HG03378 (cell line): ENCODE results near the gene C1QL2.

ENCODE experiments used
- ATAC-seq: cut with Tn5 transposase; IDR thresholded peaks from one replicate; pipeline ENCODE4 v1.9.1; 2021; ENCODE audit warnings: mild to moderate bottlenecking, moderate library complexity; ENCODE audit not compliant: unreplicated experiment

Gene C1QL2

DNA sequence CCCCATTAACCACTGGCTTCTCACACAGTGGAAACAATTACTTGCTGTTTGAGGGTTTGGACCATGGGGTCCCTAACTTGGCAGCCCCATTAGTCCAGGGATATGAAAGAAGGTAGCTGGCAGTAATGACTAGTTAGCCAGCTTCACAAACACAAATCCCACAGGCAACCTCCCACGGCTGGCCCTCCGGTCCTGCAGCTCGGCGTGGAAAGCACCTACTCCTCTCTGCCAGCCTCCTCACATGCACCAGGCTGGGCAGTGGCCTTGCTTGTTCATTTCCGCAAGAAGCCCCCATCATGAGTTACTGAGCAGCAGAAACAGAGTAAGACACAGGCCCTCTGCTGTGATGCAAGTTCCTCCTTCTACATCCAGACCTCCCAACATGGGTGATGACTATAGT is 13.7 kb downstream of the C1QL2 start:
- no peak for ATAC-seq

DNA sequence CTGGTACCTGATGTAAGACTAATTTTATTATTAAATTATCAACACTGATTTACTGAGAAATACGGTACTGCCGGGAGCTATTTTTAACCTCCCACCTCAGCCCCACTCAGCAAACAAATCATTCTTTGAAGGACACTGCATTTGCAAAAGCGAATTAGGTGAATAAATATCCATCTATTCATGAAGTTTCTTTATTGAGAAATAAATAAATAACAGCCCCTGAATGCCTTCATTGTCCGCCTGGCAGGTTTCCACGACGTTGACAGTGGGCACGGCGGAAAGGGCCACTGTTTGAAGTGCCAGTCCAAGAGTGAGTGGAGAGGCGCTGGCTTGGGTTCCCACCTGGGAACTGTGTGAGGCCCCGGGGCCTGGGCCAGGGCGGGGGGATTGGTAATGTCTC is 15.7 kb downstream of the C1QL2 start:
- ATAC-seq, result no peak

DNA sequence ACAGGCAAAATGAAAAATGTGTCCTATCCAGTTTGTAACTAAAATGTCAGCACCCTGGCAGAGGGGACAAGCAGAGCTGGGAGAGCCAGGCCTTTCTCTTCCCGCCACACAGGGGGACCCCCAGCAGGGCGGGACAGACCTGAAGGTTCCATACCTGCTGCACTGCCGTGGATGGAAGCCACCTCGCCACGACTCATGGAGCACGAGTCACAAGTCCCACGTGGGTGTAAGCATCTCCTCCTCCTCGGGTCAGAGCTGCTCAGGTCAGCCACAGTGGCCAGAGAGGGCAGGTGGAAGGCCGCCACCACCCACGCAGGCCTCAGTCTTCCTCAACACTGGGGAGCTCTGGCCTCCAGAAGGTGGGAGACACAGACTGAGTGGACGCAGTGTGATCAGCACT is 21.0 kb downstream of the C1QL2 start:
- no peak for ATAC-seq

DNA sequence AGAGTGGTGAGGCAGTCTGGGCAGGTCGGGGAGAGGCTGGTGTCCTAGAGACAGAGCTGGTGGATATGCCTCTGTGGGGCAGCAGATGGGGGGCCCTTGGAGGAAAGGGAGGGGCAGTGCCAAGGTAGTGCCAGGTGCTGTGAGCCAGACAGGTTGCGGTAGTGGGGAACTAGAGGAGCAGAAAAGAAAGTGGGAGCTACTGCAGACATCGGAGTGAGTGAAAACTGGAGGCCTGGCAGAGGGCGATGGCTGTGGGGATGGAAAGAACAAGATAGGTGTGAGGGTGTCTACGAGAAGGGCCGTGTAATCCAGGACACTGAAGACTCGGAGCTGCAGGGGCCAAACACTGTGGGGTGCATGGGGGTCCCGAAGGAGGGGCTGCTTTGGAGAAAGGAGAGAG is 21.7 kb downstream of the C1QL2 start:
- no peak for ATAC-seq

DNA sequence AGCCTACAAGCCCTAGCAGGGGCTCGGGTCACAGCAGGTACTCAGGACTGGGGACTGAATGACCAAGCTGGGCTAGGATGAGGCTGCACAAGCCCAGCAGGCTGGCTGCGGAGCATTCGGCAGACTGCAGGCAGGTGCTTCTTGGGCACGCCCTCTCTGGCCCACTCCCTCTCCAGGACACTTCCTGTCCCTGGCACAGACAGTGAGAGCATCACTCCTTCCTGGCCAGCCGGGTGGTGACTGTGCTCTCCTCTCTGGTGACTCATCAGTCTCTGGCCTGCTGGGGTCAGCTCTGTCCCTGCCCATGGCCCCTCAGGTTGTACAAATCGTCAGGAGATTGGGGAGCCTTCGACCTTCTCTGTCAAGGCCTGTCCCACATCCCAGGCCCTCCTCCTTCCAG is 22.5 kb downstream of the C1QL2 start:
- ATAC-seq, result no peak

DNA sequence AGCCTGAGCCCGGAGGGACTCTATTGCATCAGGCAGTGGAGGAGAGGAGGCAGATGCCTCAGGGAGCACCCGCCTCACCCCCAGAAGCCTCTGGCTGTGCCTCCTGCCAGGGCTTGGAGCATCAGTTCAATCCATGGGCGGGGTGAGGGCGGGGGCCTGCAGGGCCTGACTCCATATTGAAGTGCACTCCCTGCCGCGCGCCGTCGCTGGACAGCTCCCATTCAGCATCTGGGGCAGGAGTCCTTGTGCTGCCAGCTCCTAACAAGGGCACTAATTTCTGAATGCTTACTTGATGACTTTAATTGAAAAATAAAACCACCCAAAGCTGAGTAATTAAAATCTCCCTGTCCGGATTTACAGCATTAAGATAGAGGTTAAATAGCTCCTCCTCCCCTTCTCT is 23.8 kb downstream of the C1QL2 start:
- no peak for ATAC-seq

DNA sequence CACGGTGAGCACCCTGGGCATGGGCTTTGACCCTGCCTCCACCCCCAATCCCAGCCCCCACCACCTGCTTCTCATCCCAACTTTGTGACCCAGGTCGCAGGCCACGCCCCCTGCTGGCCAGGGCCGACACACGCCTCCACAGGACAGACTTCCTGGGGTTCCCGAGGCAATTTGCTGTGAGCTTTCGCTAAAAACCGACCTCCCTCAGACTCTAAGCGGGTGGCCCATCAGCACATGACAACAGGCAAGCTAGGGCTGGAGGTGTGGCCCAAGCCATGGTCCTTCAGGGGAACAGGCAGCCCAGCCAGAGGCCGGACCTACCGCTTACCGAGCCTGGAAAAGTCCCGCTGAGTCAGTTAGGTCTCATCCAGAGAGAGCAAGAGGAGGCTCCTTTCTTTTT is 31.9 kb downstream of the C1QL2 start:
- ATAC-seq, result no peak

DNA sequence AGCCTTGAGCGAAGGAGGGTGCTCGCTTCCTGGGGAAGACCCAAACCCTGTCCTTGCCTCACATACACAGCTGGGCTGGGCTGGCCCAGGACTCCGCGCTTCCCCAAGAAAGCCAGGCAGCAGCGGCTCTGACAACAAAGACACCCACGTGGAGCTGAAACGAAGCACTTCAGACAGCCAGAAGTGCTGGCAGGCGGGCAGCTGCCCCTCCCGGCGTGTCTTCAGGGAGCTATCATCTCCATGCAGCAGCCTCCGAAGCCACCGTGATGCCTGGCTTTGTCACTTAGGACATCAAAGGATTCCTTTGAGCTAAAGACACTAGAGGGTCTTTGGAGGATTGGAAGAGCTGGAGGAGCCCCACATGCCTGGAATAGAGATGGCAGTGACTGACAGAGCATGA is 35.2 kb downstream of the C1QL2 start:
- no peak for ATAC-seq

DNA sequence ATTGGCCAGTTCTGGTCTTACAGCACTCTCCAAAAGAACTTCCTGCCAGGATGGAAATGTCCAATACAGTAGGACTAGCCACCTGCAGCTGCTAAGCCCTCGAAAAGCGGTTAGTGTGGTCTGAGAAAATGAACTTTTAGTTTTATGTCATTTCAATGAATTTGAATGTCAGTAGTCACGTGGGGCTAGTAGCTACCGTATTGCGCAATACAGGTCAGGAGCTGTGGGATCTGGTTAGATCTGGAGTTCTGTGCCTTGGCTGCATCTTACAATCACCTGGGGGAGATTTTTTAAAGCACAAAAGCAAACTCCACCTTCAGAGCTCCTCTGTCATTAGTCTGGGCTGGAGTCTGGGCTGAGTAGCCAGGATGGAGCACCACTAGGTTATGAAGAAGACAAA is 35.9 kb downstream of the C1QL2 start:
- no peak for ATAC-seq

DNA sequence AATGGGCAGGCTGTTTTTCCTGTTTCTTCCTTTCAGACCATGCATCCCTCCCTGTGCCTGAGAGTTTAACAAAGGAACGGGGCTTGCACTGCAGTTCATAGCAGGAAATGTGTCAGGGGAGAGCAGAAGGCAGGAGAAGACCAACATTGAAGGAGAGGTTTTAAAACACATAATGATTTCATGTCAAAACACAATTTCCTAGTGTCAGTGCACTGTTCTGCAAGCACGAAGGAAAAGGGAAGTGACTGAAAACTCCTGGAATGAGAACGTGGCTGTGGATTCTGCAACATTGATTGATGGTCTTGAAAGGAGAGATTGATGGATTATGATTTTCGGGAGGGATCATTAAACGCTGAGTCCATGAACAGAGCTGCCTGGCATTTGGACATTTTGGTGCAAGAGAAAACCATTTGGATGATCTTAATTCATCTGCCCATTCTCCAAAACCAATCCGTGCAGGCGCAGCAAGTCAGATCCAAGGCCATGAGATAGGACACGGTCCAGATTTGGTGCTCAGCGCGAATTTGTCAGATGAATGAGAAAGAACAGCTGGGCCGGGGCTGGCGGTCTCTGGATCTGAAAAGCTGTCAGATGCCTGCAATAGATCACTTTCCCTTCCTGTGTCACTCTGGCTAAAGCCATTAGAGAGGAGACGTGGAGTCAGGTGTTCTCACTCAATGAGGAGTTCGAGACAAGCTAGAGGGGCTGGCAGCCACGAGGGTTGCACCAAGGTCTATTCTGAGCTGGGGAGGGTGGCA is 38.4 kb downstream of the C1QL2 start:
- ATAC-seq, result no peak

DNA sequence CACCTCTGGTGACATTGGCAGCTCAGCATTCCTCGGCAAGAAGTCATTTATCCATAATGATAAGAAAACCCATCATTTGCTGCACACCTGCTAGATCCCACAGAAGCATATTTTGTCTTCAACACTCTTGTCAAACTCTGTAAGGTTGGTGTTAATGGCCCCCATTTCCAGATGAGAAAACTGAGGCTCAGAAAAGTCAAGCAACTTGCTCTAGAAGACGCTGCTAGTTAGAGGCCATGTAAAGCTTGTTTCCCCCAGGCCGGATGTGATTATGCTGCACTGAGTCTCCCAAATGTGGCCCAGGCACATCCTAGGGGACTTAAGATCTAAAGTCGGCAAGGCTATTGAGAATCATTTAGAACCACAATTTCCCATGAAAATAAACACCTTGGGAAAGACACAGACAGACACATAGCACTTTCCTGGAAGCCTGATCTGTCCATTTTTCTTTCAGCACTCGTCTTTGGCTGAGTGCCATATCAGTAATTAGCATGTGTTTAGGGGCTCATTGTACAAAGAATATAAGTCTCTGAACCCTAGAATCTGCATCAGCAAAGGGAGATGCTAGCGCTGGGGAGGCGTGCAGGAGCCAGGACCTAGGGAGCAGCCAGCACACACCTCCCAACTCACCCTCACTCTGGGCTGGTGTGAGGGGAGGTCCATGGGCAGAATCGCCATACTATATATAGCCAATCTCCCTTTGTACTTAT is 39.3 kb downstream of the C1QL2 start:
- no peak for ATAC-seq

DNA sequence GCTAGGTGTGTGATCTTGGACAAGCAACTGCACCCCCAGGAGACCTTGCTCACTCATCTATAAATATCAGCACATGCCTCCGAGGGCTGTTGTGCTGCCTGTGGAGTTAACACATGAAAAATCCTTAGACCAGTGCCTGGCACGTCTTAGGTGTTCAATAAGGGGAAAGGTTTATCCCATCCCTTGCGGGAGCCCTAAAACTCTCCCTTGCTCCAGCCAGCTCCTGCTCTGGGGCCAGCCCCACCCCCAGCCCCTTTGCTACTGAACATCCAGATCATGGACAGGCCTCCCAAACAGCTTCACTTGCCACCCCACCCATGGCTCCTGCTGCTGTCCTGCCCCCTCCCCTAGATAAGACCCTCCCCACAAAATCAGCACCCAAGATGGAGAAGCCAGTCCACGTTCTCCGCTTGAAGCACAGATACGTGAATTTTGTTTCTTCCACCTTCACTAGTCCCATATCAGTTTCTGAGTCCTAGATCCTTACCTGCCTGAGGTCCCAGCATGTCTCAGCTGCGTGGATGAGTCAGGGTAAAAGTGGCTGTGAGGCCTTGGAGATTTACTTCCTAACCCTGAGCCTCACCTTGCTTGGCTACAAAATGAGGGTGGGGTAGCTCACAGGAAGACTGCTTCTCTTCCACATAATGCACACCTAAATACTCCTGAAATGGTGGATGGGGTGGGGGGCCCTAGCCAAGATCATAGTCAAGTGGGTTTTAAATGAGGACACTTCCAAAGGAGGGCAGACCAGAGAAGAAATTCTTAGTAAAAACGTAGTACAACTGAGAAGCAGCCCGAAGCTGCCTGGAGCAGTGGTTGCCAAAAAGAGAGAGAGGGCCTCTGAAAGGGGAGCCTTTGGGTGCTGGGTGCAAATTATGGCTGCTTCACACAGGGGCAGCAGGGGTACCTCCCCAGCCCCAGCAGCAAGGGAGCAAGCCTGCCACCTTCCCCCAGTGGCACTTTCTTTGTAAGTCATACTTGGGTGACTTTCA is 40.4 kb downstream of the C1QL2 start:
- ATAC-seq, result no peak

DNA sequence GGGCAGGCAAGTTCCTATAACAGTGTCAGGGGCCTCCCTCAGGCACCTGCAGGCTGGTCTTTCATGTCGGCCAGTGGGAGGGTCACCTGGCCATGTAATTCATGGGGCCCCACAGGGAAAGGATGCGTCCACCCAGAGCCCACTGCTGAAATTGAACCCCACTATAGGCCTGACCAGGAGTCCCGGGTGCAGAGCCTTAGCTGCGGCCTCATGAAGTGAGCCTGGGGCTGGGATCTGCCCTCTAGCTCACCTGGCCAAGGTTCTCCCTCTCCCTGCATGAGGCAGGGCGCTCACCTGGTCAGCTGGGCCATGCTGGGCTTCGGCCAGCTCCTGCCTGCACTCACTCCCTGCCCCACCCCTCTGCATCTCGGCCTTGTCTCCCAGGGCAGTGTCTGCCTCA is 41.1 kb downstream of the C1QL2 start:
- ATAC-seq, result no peak

DNA sequence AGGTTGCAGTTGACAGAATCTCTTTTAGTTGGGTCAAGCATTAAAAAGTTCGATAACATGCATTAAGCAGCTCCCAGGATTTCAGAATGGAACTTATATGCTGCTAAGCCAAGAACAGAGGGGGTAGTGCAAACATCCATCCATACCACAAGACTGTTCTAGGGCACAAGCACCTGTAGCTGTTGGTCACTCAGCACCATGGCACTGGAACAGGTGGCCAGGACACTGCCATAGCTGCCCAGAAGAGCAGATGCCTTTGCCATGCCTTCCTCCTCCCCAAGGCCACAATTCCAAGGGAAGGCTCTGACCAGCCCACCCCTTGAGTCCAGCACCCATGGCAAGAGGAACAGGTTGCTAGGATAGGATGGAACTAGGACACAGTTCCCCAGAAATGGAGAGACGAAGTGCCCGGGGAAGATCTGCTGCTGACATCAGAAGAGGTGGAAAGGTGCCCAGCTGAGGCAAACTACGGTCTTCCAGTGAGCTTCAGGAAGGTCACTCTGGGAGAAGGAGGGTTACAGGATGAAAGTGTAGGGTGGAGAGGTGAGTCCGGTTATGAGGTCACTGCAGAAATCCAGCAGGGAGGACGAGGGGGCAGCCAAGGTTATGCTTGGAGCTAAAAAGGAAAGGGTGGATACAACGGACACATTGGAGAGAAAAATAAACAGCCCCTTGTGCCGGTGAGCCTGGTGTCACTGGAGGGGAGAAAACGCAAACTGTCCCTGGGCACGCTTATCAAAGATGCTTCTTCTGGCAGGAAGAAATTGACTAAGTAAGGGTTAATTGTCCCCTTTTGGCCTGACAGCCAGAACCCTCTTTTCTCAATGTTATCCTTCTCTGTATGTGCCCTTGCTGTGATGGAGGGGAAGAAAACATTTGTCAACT is 41.9 kb downstream of the C1QL2 start:
- ATAC-seq, result no peak

DNA sequence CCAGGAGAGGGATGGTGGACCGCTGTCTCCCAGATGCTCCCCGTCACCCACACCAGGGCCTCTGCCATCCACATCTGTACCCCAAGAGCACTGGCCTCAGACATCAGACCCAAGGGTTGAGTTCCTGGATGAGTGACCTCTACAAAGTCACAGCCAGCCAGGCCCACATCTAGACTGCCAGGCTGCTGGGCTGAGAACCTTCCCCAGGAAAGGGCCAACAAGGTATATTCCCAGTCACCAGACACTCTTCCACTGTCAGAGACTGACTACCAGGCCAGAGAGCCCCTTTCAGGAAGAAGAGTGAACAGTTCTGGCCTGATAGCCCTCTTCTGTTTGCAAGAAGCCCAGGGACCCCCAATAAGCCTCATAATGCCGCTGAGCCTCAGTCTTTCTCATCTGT is 44.3 kb downstream of the C1QL2 start:
- no peak for ATAC-seq

DNA sequence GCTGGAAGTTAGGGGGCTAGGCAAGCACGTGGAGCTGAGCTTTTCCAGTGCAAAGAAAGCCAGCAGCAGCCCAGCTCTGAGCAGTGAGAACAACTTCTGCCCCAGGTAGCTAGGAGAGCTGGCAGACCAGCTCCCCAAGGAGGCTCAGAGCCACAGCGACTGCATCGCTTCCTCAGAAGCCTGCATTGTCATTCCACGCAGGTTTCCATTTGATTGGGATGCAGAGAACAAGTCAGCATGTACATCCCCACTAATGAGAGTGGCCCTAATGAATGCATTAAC is 45.1 kb downstream of the C1QL2 start:
- ATAC-seq, result no peak

DNA sequence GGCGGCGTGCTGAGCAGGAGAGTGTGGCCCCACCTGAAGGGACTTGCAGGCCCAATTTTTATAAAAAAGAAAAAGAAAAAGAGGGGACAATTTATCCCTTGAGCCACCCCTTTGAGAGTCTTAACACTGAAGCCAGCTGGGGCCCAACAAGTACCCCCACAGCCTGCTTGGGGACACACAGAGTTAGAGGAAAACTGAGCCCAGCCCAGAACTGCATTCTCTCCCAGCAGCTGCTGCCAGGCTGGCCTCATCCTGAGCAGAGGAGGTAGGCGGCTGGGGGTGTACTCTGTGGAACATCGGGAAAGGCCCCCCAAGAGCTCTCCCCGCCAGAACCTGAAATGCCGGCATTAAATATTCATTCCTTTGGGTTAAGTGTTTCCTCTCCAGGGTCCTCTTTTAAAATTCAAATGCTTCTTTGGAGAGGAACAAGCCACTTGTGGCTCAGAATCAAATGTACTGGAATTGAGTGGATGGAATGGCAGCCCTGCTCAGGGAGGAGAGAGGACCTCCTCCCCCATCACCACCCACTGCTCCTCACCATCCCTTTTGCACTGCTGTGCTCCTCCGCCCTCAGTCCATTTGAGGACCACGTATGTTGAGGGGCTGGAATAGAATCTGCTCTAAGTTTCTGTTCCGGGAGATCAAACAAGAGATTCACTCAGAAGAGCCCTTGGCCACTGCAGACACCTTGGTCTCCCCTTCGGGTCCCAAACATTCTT is 45.6 kb downstream of the C1QL2 start:
- ATAC-seq, result no peak

DNA sequence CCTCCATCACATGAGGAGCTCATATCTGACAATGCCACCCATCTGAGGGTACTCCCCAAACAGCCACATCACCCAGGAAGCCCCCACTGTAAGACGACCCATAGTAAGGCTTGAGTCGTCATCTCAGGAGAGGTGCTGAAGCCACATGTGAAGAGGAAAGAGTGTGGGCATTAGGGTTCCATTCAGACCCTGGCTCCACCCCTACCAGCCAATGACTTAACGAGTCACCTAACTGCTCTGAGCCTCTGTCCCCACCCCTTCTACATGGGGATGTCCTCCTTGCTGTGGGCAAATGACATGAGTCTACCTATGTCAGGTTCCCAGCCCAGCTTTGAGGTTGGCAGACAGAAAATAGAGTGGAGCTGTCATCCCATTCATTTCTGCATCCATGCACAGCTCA is 46.3 kb downstream of the C1QL2 start:
- ATAC-seq, result no peak

DNA sequence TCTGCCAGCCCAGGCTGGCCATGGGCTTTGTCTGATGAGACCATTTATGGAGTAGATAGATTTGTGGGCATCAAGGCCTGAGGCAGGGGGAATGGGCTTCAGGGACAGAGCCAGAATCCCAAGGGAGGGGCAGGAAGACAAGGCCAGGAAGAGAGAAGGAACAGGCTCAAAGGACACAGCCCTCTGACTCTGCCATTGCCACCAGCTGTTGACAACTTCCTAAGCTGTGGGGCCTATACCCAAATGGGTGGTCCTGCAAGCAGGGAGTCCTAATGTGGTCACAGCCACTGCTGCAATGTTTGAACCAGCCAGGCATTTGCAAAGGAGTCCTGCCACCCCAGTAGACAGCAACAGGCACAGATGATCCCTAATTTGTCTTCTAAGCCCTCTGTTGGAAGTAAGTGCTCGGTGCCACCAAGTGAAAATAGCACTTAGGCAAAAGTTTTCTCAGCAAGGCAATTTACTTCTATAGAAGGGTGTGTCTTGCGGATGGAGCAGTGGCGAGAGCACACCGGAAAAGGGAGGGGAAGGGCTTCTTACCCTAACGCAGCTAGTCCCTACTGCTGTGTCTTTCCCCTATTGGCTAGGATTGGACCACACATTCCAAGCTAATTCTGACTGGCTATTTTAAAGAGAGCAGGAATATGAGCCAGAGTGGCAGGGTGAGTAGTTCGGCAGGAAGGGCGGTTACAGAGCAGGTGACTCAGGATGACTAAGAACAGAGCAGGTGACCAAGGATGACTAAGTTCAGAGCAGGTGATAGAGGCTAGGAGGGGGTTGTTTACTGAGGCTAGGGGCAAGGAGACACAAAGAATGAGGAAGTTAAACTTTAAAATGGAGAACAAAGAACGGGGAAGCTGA is 47.2 kb downstream of the C1QL2 start:
- no peak for ATAC-seq
